CD14-positive monocyte (primary cell): ENCODE measurements around the gene C22orf39. TPM values are rescaled to one million over a fixed set of nuclear protein-coding genes. Genes with fewer than 3 reads are reported as not detected.

Experiments used
- DNase-seq, 3 donors: peaks; one replicate each; pipeline ENCODE4 v3.0.0-alpha.2; 2011 to 2022
- H2AFZ ChIP-seq: 2 replicates; pipeline ENCODE4 v1.6.0; 2012; ENCODE audit warnings: mild to moderate bottlenecking, low read depth, low read length, inconsistent platforms; ENCODE audit not compliant: insufficient read depth, poor library complexity, severe bottlenecking
- H3K27ac ChIP-seq, 2 donors: 1 replicate in 1 of 2; 2 replicates in 1 of 2; pipeline ENCODE4 v1.5.1; 2012 to 2013; ENCODE audit warnings: low read length in 2 of 2, control low read depth in 1 of 2, inconsistent platforms in 1 of 2, low read depth in 1 of 2, mild to moderate bottlenecking in 1 of 2
- H3K27me3 ChIP-seq, 2 donors: one replicate each; pipeline versions ENCODE4 v1.6.0 to v1.6.1; 2011 to 2013; ENCODE audit warnings: low read length in 2 of 2; ENCODE audit not compliant: control insufficient read depth in 2 of 2, insufficient read depth in 2 of 2
- H3K36me3 ChIP-seq, 2 donors: replicated peaks in 1 of 2; 1 replicate in 1 of 2; 2 replicates in 1 of 2; pipeline versions ENCODE4 v1.5.1 to v1.6.1; 2012 to 2013; ENCODE audit warnings: low read length in 2 of 2, control low read depth in 1 of 2, inconsistent platforms in 1 of 2, mild to moderate bottlenecking in 1 of 2; ENCODE audit not compliant: insufficient read depth in 2 of 2, control insufficient read depth in 1 of 2
- H3K4me1 ChIP-seq, 2 donors: 1 replicate in 1 of 2; 2 replicates in 1 of 2; pipeline versions ENCODE4 v1.5.1 to v1.6.1; 2012 to 2013; ENCODE audit warnings: low read length in 2 of 2, control low read depth in 1 of 2, inconsistent platforms in 1 of 2, mild to moderate bottlenecking in 1 of 2, moderate library complexity in 1 of 2; ENCODE audit not compliant: insufficient read depth in 2 of 2, control insufficient read depth in 1 of 2
- H3K4me2 ChIP-seq: replicated peaks from 2 replicates; pipeline ENCODE3; 2012; ENCODE audit warnings: low read length, moderate library complexity, mild to moderate bottlenecking; ENCODE audit not compliant: poor library complexity, severe bottlenecking; ENCODE audit errors: extremely low read depth
- H3K4me3 ChIP-seq, 3 experiments: fragments of 200-600 bp in 1 of 3; sonication (generic) in 1 of 3; replicated peaks in 1 of 3; 1 replicate in 2 of 3; 2 replicates in 1 of 3; pipeline ENCODE4 v1.5.1; 2011 to 2013; ENCODE audit warnings: low read length in 3 of 3, mild to moderate bottlenecking in 3 of 3, control low read depth in 2 of 3, low read depth in 2 of 3, inconsistent platforms in 1 of 3, moderate library complexity in 1 of 3
- H3K79me2 ChIP-seq: 2 replicates; pipeline ENCODE4 v1.6.0; 2012; ENCODE audit warnings: mild to moderate bottlenecking, control low read depth, inconsistent platforms, low read length, moderate library complexity; ENCODE audit not compliant: insufficient read depth
- H3K9ac ChIP-seq: 2 replicates; pipeline ENCODE4 v1.6.0; 2017; ENCODE audit warnings: low read length, mild to moderate bottlenecking; ENCODE audit not compliant: insufficient read depth, poor library complexity, severe bottlenecking
- H3K9me3 ChIP-seq, 2 donors: replicated peaks in 1 of 2; 1 replicate in 1 of 2; 2 replicates in 1 of 2; pipeline versions ENCODE4 v1.5.1 to v1.6.1; 2012 to 2013; ENCODE audit warnings: low read length in 2 of 2, control low read depth in 1 of 2; ENCODE audit not compliant: control insufficient read depth in 1 of 2, insufficient read depth in 1 of 2
- H4K20me1 ChIP-seq: 2 replicates; pipeline ENCODE4 v1.6.0; 2012; ENCODE audit warnings: mild to moderate bottlenecking, low read length, control low read depth, moderate library complexity; ENCODE audit not compliant: insufficient read depth
- H3K27ac Mint-ChIP-seq, 7 donors: one replicate each; pipeline ENCODE4 v1.8.0; 2020; ENCODE audit warnings: mild to moderate bottlenecking in 7 of 7, mixed read lengths in 7 of 7, moderate library complexity in 6 of 7, inconsistent platforms in 2 of 7
- H3K27me3 Mint-ChIP-seq, 3 donors: one replicate each; pipeline ENCODE4 v1.8.0; 2021 to 2022; ENCODE audit warnings: low read depth in 3 of 3, mild to moderate bottlenecking in 3 of 3, mixed read lengths in 3 of 3, moderate library complexity in 3 of 3, inconsistent platforms in 1 of 3
- H3K36me3 Mint-ChIP-seq, 2 donors: one replicate each; pipeline ENCODE4 v1.8.0; 2020; ENCODE audit warnings: mixed read lengths in 2 of 2, inconsistent platforms in 1 of 2, mild to moderate bottlenecking in 1 of 2
- H3K4me1 Mint-ChIP-seq: one replicate; pipeline ENCODE4 v1.8.0; 2020; ENCODE audit warnings: mild to moderate bottlenecking, mixed read lengths
- H3K4me3 Mint-ChIP-seq, 2 donors: one replicate each; pipeline ENCODE4 v1.8.0; 2020; ENCODE audit warnings: mild to moderate bottlenecking in 2 of 2, mixed read lengths in 2 of 2, moderate library complexity in 1 of 2
- H3K9me3 Mint-ChIP-seq, 7 donors: one replicate each; pipeline ENCODE4 v1.8.0; 2020 to 2022; ENCODE audit warnings: mixed read lengths in 7 of 7, mild to moderate bottlenecking in 6 of 7, moderate library complexity in 6 of 7, inconsistent platforms in 2 of 7
- CTCF ChIP-seq: fragments of 200-600 bp; IDR thresholded peaks from one replicate; pipeline ENCODE4 v1.8.0; 2022; ENCODE audit warnings: antibody characterized with exemption, mild to moderate bottlenecking
- WGBS: methylation state at CpG from one replicate; pipeline ENCODE4 v1.1.5; 2013; ENCODE audit warnings: missing lambda C conversion rate; ENCODE audit not compliant: insufficient coverage; 5-methylcytosine and 5-hydroxymethylcytosine counted together
- intact Hi-C, 2 donors: fragments of 100-400 bp; cut with micrococcal nuclease; formaldehyde crosslinking; loops; one replicate each; pipeline versions ENCODE4 v1.15.0 to v1.15.1; 2023
- polyA plus RNA-seq, 3 donors: library from polyadenylated mRNA; depleted of rRNA in 1 of 3; unstranded in 2 of 3; stranded (reverse) in 1 of 3; fragments of 300-500 nt in 2 of 3; fragments of >200 nt in 1 of 3; fragmentation: Illumina TruSeq in 2 of 3; gene quantifications; 1 replicate in 2 of 3; 2 replicates in 1 of 3; pipeline ENCODE4 v1.2.3, GENCODE V29; 2012 to 2021

C22orf39 gene
- polyA plus RNA-seq, 3 donors: 21.2 to 40.3 (median 38.4) TPM

- Histone ChIP-seq H3K4me2 (peak within 1 kb of the TSS; percentile 100), H3K4me1 (peaks cover 42% of the 10 kb centered on the region in 2 donors), H4K20me1 (peaks cover 27% of the 10 kb centered on the region), H3K79me2 (peaks cover 52% of the 10 kb centered on the region), H2AFZ (peak within 1 kb of the TSS; percentile 99), H3K27me3 (no peaks in the 10 kb centered on the region), H3K36me3 (peaks cover 13 to 28% of the 10 kb centered on the region in 2 donors), H3K9ac (peak within 1 kb of the TSS; percentile 84), H3K27ac (peak within 1 kb of the TSS; percentile 90 to 95), H3K9me3 (no peaks in the 10 kb centered on the region), H3K4me3 (peak within 1 kb of the TSS; percentile 82 to 97 (median 87))
- DNase-seq: peak; percentile 81 to 93 (median 88)
- no peaks in the 10 kb centered on the region for H3K9me3 Mint-ChIP-seq
- H3K27me3 Mint-ChIP-seq: peaks cover 0 to 2% (median 0%) of the 10 kb centered on the region in 3 donors
- H3K27ac Mint-ChIP-seq: peak within 1 kb of the TSS; percentile 89 to 94 (median 91)
- H3K36me3 Mint-ChIP-seq: peaks cover 13 to 28% of the 10 kb centered on the region in 2 donors
- 0% methylated on average over 70 of the region's 74 CpGs for WGBS
- peaks cover 38% of the 10 kb centered on the region for H3K4me1 Mint-ChIP-seq
- no peak for TF ChIP-seq CTCF
- intact Hi-C loops: loop anchor here (2.0 kb wide), 2 partner anchors 15 to 47 kb away; partner anchors contain the start of genes C22orf39 (in 2 of the 2), CDC45 (in 1 of the 2) and UFD1 (in 1 of the 2)
- peak within 1 kb of the TSS; percentile 86 to 93 for H3K4me3 Mint-ChIP-seq
These were observed 15.2 kb downstream of the C22orf39 start, which contains the start of gene MRPL40 for GRCh38 chr22:19432133-19432851. Gene MRPL40, plus strand, starts transcription at chr22:19432545. Its CDS starts 10 bp downstream, at chr22:19432555.

- Histone ChIP-seq H4K20me1 (peaks cover 33% of the 10 kb centered on the region), H3K79me2 (peaks cover 52% of the 10 kb centered on the region), H3K4me2 (peak within 1 kb of the TSS; percentile 100), H3K4me1 (peaks cover 42 to 44% of the 10 kb centered on the region in 2 donors), H3K9ac (peak within 1 kb of the TSS; percentile 85), H3K36me3 (peaks cover 13 to 22% of the 10 kb centered on the region in 2 donors), H3K27ac (peak within 1 kb of the TSS; percentile 90 to 95), H2AFZ (peak within 1 kb of the TSS; percentile 99), H3K4me3 (peak within 1 kb of the TSS; percentile 82 to 97 (median 87)), H3K9me3 (no peaks in the 10 kb centered on the region), H3K27me3 (no peaks in the 10 kb centered on the region)
- under 1% methylated on average over 66 of the region's 66 CpGs for WGBS
- peaks cover 0 to 2% (median 0%) of the 10 kb centered on the region in 3 donors for H3K27me3 Mint-ChIP-seq
- no peaks in the 10 kb centered on the region for H3K9me3 Mint-ChIP-seq
- peaks cover 41% of the 10 kb centered on the region for H3K4me1 Mint-ChIP-seq
- H3K27ac Mint-ChIP-seq: peak within 1 kb of the TSS; percentile 89 to 95 (median 91)
- TF ChIP-seq CTCF: no peak
- peak; percentile 67 to 70 (median 69) for DNase-seq
- peaks cover 11 to 22% of the 10 kb centered on the region in 2 donors for H3K36me3 Mint-ChIP-seq
- intact Hi-C loops: loop anchor here (1.0 to 2.0 kb wide), 3 partner anchors 15 to 48 kb away; partner anchors contain the start of genes C22orf39 (in 2 of the 2), CDC45 (in 2 of the 2) and UFD1 (in 2 of the 2)
- H3K4me3 Mint-ChIP-seq: peak within 1 kb of the TSS; percentile 86 to 93
These were observed 15.8 kb downstream of the C22orf39 start, which contains the start of gene HIRA for GRCh38 chr22:19431649-19432132. Gene HIRA, minus strand, starts transcription at chr22:19431733. Its CDS starts 257 bp downstream, at chr22:19431476.
